NB4 (cell line): ENCODE data around the gene RNF8.
"Not testable (repeated sequence)": the region's sequence is repeated elsewhere in the genome, so short reads cannot be mapped to it uniquely, and the experiment has no call there.

ENCODE experiments used
- DNase-seq: peaks from one replicate; pipeline ENCODE4 v3.0.0; 2010; ENCODE audit warnings: low read depth
- H3K4me3 ChIP-seq: one replicate; pipeline ENCODE4 v1.5.1; 2011; ENCODE audit warnings: mild to moderate bottlenecking, low read depth, low read length, moderate library complexity
- CTCF ChIP-seq: IDR thresholded peaks from one replicate; pipeline ENCODE4 v1.5.1; 2012; ENCODE audit warnings: low read depth, low read length
- MAX ChIP-seq: IDR thresholded peaks from 2 replicates; pipeline ENCODE4 v1.6.1; 2011; ENCODE audit warnings: low read depth, low read length
- MYC ChIP-seq: IDR thresholded peaks from 2 replicates; pipeline ENCODE4 v1.6.1; 2011; ENCODE audit warnings: low read depth, low read length
- POLR2A ChIP-seq: IDR thresholded peaks from 2 replicates; pipeline ENCODE4 v1.6.1; 2011; ENCODE audit warnings: mild to moderate bottlenecking; ENCODE audit not compliant: insufficient read length; ENCODE audit errors: extremely low read depth

The RNF8 gene

GRCh38 chr6:37343248-37343647 lies 10.5 kb upstream of the RNF8 start:
- DNase-seq, result no peak
- no peak overlapping the region for H3K4me3 ChIP-seq
- TF ChIP-seq POLR2A (no peak), CTCF (no peak), MAX (no peak), MYC (no peak)

- DNase-seq, result no peak
- H3K4me3 ChIP-seq, result no peak overlapping the region
- TF ChIP-seq MYC, result no peak
- no peak for TF ChIP-seq CTCF
- TF ChIP-seq MAX, result no peak
- no peak for TF ChIP-seq POLR2A
Measured at GRCh38 chr6:37344308-37344707, 9.5 kb upstream of the RNF8 start.

- not testable (repeated sequence) for H3K4me3 ChIP-seq, DNase-seq
Measured at GRCh38 chr6:37345804-37346203, 8.0 kb upstream of the RNF8 start.

- DNase-seq, result no peak
- TF ChIP-seq MAX (no peak), POLR2A (no peak), CTCF (no peak), MYC (no peak)
- H3K4me3 ChIP-seq, result no peak overlapping the region
Measured at GRCh38 chr6:37347177-37347576, 6.6 kb upstream of the RNF8 start.

- DNase-seq, result no peak
- no peak overlapping the region for H3K4me3 ChIP-seq
- no peak for TF ChIP-seq POLR2A
Measured at GRCh38 chr6:37347670-37348111, 6.1 kb upstream of the RNF8 start.

GRCh38 chr6:37351027-37351426 lies 2.8 kb upstream of the RNF8 start:
- TF ChIP-seq POLR2A (no peak), MAX (no peak), MYC (no peak), CTCF (no peak)
- H3K4me3 ChIP-seq, result no peak overlapping the region
- DNase-seq, result no peak

- TF ChIP-seq MAX (no peak), MYC (no peak), POLR2A (no peak), CTCF (no peak)
- no peak for DNase-seq
- H3K4me3 ChIP-seq, result no peak overlapping the region
Measured at GRCh38 chr6:37352384-37352783, 1.4 kb upstream of the RNF8 start.
